Mononuclear cell (primary cell): ENCODE results near the gene ALG10. TPM values are rescaled to one million over a fixed set of nuclear protein-coding genes. Genes with fewer than 3 reads are reported as not detected.
"Not testable (repeated sequence)": the region's sequence is repeated elsewhere in the genome, so short reads cannot be mapped to it uniquely, and the experiment has no call there.

ENCODE experiments used
- H3K27me3 ChIP-seq: 2 replicates; pipeline ENCODE4 v1.6.0; 2011; ENCODE audit warnings: low read length, control low read depth; ENCODE audit not compliant: insufficient read depth
- H3K4me1 ChIP-seq: 2 replicates; pipeline ENCODE4 v1.5.1; 2011; ENCODE audit warnings: mild to moderate bottlenecking, low read length, control low read depth; ENCODE audit not compliant: insufficient read depth
- H3K4me3 ChIP-seq: 2 replicates; pipeline ENCODE4 v1.5.1; 2011; ENCODE audit warnings: mild to moderate bottlenecking, low read length, moderate library complexity
- H3K9me3 ChIP-seq: 2 replicates; pipeline ENCODE4 v1.5.1; 2011; ENCODE audit warnings: low read depth, mild to moderate bottlenecking, control low read depth, low read length
- total RNA-seq: library from RNA; depleted of rRNA; stranded (reverse); fragments of >200 nt; gene quantifications from one replicate; pipeline ENCODE4 v1.2.3, GENCODE V29; 2012

ALG10 gene
- total RNA-seq, 1 donor, result 12.6 TPM

DNA sequence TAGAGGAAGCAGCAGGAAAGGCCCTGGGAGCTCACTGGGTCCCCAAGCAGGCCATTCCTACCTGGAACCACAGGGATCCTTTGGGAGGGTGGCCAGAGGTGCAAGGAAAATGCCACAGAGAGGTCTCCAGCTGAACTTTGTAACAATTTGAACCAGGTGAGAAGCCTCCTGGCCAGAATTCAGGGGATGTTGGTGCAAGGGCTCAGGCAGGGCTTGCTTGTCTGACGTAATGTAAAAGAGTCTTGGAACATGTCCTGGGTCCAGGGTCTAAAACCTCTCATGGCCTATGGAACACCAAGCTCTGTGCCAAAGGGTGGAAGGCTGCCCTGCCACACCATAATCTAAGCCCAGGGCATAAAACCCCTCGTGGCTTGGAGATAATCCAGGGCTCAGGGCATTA, 25.6 kb downstream of the ALG10 start:
- not testable (repeated sequence) for H3K4me1 ChIP-seq, H3K4me3 ChIP-seq, H3K27me3 ChIP-seq, H3K9me3 ChIP-seq

- Histone ChIP-seq H3K9me3 (no peaks in the 10 kb centered on the region), H3K4me3 (no peak overlapping the region), H3K27me3 (no peaks in the 10 kb centered on the region), H3K4me1 (no peaks in the 10 kb centered on the region)
Observed at GRCh38 chr12:34048714-34049113, 26.4 kb downstream of the ALG10 start.

GRCh38 chr12:34051486-34051885, 29.2 kb downstream of the ALG10 start:
- H3K4me1 ChIP-seq, result no peaks in the 10 kb centered on the region
- H3K27me3 ChIP-seq, result no peaks in the 10 kb centered on the region
- no peak overlapping the region for H3K4me3 ChIP-seq
- H3K9me3 ChIP-seq, result no peaks in the 10 kb centered on the region

DNA sequence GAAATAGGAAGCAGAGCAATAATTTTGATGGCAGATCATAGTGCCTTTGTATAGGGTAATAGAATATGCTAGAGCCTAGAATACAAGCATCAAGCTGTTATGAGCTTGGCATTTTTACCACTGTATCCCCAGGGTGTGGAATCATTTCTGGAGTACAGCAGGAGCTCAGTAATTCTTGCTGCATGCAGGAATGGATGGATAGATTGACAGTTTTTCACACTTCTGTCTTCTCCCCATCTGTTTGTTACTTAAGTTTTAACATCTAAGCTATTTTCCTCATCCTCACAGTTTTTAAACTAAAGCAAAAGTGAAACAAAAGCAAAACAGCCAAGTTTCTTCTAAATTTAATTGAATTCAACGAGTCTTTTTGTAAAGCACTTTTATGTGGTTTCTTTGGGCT, 32.6 kb downstream of the ALG10 start:
- no peak overlapping the region for H3K4me3 ChIP-seq
- H3K9me3 ChIP-seq, result no peaks in the 10 kb centered on the region
- H3K27me3 ChIP-seq, result no peaks in the 10 kb centered on the region
- no peaks in the 10 kb centered on the region for H3K4me1 ChIP-seq
